ENCODE results near the gene MED8. TPM values are rescaled to one million over a fixed set of nuclear protein-coding genes. Genes with fewer than 3 reads are reported as not detected.

MED8 gene
- total and polyA plus RNA-seq, 2 experiments from 2014 or later: 16.6 to 25.7 TPM

- Mint-ChIP-seq H3K27me3 (ENCODE audit: insufficient read depth, low read depth, poor library complexity) (peaks cover 2% of the 10 kb centered on the region), H3K27ac (no peak overlapping the region), H3K9me3 (no peaks in the 10 kb centered on the region), H3K4me3 (no peak overlapping the region), H3K36me3 (ENCODE audit: low read depth) (peaks cover 41% of the 10 kb centered on the region), H3K4me1 (peaks cover 10% of the 10 kb centered on the region; the same call in 2 of the 3 replicates)
- no peaks in the 10 kb centered on the region for H3K36me3 ChIP-seq (ENCODE audit: insufficient read depth)
- H3K27ac ChIP-seq (ENCODE audit: low read depth): no peak overlapping the region
- TF ChIP-seq STAT1 (IDR thresholded peaks at IDR 0.05; ENCODE audit: unreplicated experiment): no peak
- TF ChIP-seq, protein P1, sequence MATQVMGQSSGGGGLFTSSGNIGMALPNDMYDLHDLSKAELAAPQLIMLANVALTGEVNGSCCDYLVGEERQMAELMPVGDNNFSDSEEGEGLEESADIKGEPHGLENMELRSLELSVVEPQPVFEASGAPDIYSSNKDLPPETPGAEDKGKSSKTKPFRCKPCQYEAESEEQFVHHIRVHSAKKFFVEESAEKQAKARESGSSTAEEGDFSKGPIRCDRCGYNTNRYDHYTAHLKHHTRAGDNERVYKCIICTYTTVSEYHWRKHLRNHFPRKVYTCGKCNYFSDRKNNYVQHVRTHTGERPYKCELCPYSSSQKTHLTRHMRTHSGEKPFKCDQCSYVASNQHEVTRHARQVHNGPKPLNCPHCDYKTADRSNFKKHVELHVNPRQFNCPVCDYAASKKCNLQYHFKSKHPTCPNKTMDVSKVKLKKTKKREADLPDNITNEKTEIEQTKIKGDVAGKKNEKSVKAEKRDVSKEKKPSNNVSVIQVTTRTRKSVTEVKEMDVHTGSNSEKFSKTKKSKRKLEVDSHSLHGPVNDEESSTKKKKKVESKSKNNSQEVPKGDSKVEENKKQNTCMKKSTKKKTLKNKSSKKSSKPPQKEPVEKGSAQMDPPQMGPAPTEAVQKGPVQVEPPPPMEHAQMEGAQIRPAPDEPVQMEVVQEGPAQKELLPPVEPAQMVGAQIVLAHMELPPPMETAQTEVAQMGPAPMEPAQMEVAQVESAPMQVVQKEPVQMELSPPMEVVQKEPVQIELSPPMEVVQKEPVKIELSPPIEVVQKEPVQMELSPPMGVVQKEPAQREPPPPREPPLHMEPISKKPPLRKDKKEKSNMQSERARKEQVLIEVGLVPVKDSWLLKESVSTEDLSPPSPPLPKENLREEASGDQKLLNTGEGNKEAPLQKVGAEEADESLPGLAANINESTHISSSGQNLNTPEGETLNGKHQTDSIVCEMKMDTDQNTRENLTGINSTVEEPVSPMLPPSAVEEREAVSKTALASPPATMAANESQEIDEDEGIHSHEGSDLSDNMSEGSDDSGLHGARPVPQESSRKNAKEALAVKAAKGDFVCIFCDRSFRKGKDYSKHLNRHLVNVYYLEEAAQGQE (IDR thresholded peaks at IDR 0.05; ENCODE audit: unreplicated experiment): no peak
- no peak for TF ChIP-seq POLR2AphosphoS5 (IDR thresholded peaks at IDR 0.05; ENCODE audit: low read depth)
- TF ChIP-seq, protein P2, sequence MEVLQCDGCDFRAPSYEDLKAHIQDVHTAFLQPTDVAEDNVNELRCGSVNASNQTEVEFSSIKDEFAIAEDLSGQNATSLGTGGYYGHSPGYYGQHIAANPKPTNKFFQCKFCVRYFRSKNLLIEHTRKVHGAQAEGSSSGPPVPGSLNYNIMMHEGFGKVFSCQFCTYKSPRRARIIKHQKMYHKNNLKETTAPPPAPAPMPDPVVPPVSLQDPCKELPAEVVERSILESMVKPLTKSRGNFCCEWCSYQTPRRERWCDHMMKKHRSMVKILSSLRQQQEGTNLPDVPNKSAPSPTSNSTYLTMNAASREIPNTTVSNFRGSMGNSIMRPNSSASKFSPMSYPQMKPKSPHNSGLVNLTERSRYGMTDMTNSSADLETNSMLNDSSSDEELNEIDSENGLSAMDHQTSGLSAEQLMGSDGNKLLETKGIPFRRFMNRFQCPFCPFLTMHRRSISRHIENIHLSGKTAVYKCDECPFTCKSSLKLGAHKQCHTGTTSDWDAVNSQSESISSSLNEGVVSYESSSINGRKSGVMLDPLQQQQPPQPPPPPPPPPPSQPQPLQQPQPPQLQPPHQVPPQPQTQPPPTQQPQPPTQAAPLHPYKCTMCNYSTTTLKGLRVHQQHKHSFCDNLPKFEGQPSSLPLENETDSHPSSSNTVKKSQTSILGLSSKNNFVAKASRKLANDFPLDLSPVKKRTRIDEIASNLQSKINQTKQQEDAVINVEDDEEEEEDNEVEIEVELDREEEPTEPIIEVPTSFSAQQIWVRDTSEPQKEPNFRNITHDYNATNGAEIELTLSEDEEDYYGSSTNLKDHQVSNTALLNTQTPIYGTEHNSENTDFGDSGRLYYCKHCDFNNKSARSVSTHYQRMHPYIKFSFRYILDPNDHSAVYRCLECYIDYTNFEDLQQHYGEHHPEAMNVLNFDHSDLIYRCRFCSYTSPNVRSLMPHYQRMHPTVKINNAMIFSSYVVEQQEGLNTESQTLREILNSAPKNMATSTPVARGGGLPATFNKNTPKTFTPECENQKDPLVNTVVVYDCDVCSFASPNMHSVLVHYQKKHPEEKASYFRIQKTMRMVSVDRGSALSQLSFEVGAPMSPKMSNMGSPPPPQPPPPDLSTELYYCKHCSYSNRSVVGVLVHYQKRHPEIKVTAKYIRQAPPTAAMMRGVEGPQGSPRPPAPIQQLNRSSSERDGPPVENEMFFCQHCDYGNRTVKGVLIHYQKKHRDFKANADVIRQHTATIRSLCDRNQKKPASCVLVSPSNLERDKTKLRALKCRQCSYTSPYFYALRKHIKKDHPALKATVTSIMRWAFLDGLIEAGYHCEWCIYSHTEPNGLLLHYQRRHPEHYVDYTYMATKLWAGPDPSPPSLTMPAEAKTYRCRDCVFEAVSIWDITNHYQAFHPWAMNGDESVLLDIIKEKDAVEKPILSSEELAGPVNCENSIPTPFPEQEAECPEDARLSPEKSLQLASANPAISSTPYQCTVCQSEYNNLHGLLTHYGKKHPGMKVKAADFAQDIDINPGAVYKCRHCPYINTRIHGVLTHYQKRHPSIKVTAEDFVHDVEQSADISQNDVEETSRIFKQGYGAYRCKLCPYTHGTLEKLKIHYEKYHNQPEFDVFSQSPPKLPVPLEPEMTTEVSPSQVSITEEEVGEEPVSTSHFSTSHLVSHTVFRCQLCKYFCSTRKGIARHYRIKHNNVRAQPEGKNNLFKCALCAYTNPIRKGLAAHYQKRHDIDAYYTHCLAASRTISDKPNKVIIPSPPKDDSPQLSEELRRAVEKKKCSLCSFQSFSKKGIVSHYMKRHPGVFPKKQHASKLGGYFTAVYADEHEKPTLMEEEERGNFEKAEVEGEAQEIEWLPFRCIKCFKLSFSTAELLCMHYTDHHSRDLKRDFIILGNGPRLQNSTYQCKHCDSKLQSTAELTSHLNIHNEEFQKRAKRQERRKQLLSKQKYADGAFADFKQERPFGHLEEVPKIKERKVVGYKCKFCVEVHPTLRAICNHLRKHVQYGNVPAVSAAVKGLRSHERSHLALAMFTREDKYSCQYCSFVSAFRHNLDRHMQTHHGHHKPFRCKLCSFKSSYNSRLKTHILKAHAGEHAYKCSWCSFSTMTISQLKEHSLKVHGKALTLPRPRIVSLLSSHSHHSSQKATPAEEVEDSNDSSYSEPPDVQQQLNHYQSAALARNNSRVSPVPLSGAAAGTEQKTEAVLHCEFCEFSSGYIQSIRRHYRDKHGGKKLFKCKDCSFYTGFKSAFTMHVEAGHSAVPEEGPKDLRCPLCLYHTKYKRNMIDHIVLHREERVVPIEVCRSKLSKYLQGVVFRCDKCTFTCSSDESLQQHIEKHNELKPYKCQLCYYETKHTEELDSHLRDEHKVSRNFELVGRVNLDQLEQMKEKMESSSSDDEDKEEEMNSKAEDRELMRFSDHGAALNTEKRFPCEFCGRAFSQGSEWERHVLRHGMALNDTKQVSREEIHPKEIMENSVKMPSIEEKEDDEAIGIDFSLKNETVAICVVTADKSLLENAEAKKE (CRISPR knock-in tag; IDR thresholded peaks at IDR 0.05): no peak
- TF ChIP-seq, protein P3, sequence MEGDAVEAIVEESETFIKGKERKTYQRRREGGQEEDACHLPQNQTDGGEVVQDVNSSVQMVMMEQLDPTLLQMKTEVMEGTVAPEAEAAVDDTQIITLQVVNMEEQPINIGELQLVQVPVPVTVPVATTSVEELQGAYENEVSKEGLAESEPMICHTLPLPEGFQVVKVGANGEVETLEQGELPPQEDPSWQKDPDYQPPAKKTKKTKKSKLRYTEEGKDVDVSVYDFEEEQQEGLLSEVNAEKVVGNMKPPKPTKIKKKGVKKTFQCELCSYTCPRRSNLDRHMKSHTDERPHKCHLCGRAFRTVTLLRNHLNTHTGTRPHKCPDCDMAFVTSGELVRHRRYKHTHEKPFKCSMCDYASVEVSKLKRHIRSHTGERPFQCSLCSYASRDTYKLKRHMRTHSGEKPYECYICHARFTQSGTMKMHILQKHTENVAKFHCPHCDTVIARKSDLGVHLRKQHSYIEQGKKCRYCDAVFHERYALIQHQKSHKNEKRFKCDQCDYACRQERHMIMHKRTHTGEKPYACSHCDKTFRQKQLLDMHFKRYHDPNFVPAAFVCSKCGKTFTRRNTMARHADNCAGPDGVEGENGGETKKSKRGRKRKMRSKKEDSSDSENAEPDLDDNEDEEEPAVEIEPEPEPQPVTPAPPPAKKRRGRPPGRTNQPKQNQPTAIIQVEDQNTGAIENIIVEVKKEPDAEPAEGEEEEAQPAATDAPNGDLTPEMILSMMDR (conservative IDR thresholded peaks at IDR 0.05; ENCODE audit: low read depth in 2 of 2): no peak
- no peak for TF ChIP-seq JUNB (IDR thresholded peaks at IDR 0.05; ENCODE audit: unreplicated experiment)
- TF ChIP-seq CREB1 (CRISPR knock-in tag; IDR thresholded peaks at IDR 0.05; ENCODE audit: low read depth): no peak
- no peak for TF ChIP-seq EZH2 (IDR thresholded peaks at IDR 0.05; ENCODE audit: low read depth, unreplicated experiment)
- TF ChIP-seq NANOG (IDR thresholded peaks at IDR 0.05; ENCODE audit: borderline replicate concordance): no peak
- H2AFZ ChIP-seq: no peak overlapping the region
- ATAC-seq (no peak), DNase-seq (ENCODE audit: low spot score) (no peak)
- H3K79me2 ChIP-seq (replicated peaks; ENCODE audit: insufficient read depth): no peaks in the 10 kb centered on the region
- H3K9me2 ChIP-seq (ENCODE audit: insufficient read depth): no peaks in the 10 kb centered on the region
- no peak overlapping the region for H3K4me2 ChIP-seq
- H3K4me1 ChIP-seq (ENCODE audit: insufficient read depth): peaks cover 5% of the 10 kb centered on the region; the same call in 1 of the 2 replicates
- no peak overlapping the region for H3K4me3 ChIP-seq
- no peaks in the 10 kb centered on the region for H4K20me1 ChIP-seq (replicated peaks; ENCODE audit: insufficient read depth)
- no peaks in the 10 kb centered on the region for H3F3A ChIP-seq (replicated peaks; ENCODE audit: low read depth)
- H3K27me3 ChIP-seq (ENCODE audit: insufficient read depth): no peaks in the 10 kb centered on the region
Measured at GRCh38 chr1:43426221-43426620, 36.6 kb upstream of the MED8 start.

Measured in GM23338 (cell line).